K562 (cell line): ENCODE results near the gene FNDC11. TPM values are rescaled to one million over a fixed set of nuclear protein-coding genes. Genes with fewer than 3 reads are reported as not detected.
A peak's percentile ranks its signal among the peaks of the same experiment; 100 is the strongest.

Source experiments
- ARID2 ChIP-seq: fragments of 450-650 bp; IDR thresholded peaks from 2 replicates; pipeline ENCODE4 v1.6.1; 2017; ENCODE audit warnings: antibody characterized with exemption, mild to moderate bottlenecking
- ATF2 ChIP-seq: sonication (generic); formaldehyde crosslinking; IDR thresholded peaks from 2 replicates; pipeline ENCODE4 v1.8.1; 2022; ENCODE audit warnings: missing genetic modification reagents
- CHAMP1 ChIP-seq: fragments of 450-650 bp; IDR thresholded peaks from 2 replicates; pipeline ENCODE4 v1.6.1; 2016; ENCODE audit warnings: mild to moderate bottlenecking
- E2F5 ChIP-seq: sonication (generic); formaldehyde crosslinking; IDR thresholded peaks from 2 replicates; pipeline ENCODE4 v1.8.0; 2022; ENCODE audit warnings: mild to moderate bottlenecking, missing genetic modification reagents
- HDAC6 ChIP-seq: IDR thresholded peaks from 2 replicates; pipeline ENCODE4 v1.6.1; 2012; ENCODE audit warnings: low read depth, mild to moderate bottlenecking, control low read depth, inconsistent platforms, low read length, moderate library complexity
- MBD2 ChIP-seq: sonication (generic); IDR thresholded peaks from 2 replicates; pipeline ENCODE4 v1.6.1; 2016; ENCODE audit warnings: low read depth, borderline replicate concordance
- NFATC3 ChIP-seq: fragments of 450-650 bp; IDR thresholded peaks from 2 replicates; pipeline ENCODE4 v1.6.1; 2017; ENCODE audit warnings: mild to moderate bottlenecking
- OTX1 ChIP-seq: fragments of 450-650 bp; formaldehyde crosslinking; IDR thresholded peaks from 2 replicates; pipeline ENCODE4 v1.4.0; 2022; ENCODE audit warnings: mild to moderate bottlenecking
- PCBP1 ChIP-seq: fragments of 200-400 bp; formaldehyde crosslinking; IDR thresholded peaks from 2 replicates; pipeline ENCODE4 v1.6.1; 2018; ENCODE audit warnings: mild to moderate bottlenecking, low read depth, low read length; ENCODE audit not compliant: poor library complexity, severe bottlenecking
- PRMT5 ChIP-seq: sonication (generic); formaldehyde crosslinking; IDR thresholded peaks from 2 replicates; pipeline ENCODE4 v1.5.0; 2020; ENCODE audit warnings: missing genetic modification reagents
- RB1 ChIP-seq: fragments of 450-650 bp; IDR thresholded peaks from 2 replicates; pipeline ENCODE4 v1.6.1; 2017; ENCODE audit warnings: low read depth, mild to moderate bottlenecking
- RFX1 ChIP-seq: fragments of 450-650 bp; IDR thresholded peaks from 2 replicates; pipeline ENCODE4 v1.6.1; 2016; ENCODE audit warnings: mild to moderate bottlenecking, moderate library complexity
- SRSF1 ChIP-seq: fragments of 200-400 bp; formaldehyde crosslinking; IDR thresholded peaks from 2 replicates; pipeline ENCODE4 v1.6.1; 2017; ENCODE audit warnings: mild to moderate bottlenecking, low read depth, low read length, moderate library complexity
- TAF1 ChIP-seq: IDR thresholded peaks from 2 replicates; pipeline ENCODE4 v1.6.1; 2011; ENCODE audit warnings: mild to moderate bottlenecking, low read length, moderate library complexity; ENCODE audit not compliant: insufficient read depth, control insufficient read depth, severe bottlenecking; ENCODE audit errors: extremely low read depth
- TRIM25 ChIP-seq: fragments of 450-650 bp; IDR thresholded peaks from 2 replicates; pipeline ENCODE4 v1.7.0; 2016; ENCODE audit warnings: borderline replicate concordance
- WHSC1 ChIP-seq: IDR thresholded peaks from one replicate; pipeline ENCODE4 v1.6.1; 2012; ENCODE audit warnings: low read length, control low read depth, inconsistent platforms
- ZBED1 ChIP-seq: IDR thresholded peaks from 2 replicates; pipeline ENCODE4 v1.6.1; 2014
- ZFP36 ChIP-seq: fragments of 150-350 bp; IDR thresholded peaks from 2 replicates; pipeline ENCODE4 v1.6.1; 2018; ENCODE audit warnings: low read length, low read depth; ENCODE audit not compliant: partially characterized antibody
- ZNF586 ChIP-seq: fragments of 450-650 bp; formaldehyde crosslinking; conservative IDR thresholded peaks from 2 replicates; pipeline ENCODE4 v1.4.0; 2020; ENCODE audit warnings: mild to moderate bottlenecking, moderate library complexity
- polyA plus RNA-seq, 8 experiments: library from polyadenylated mRNA; depleted of rRNA in 4 of 8; stranded (reverse) in 5 of 8; unstranded in 3 of 8; fragments of >200 nt; fragmentation: Nextera tagmentation in 2 of 8; fragmentation: Illumina TruSeq in 1 of 8; extraction: Ambion mirVana in 2 of 8; extraction: Trizol in 1 of 8; gene quantifications; 2 replicates each; pipeline versions ENCODE4 v1.2.1 to v1.2.3, GENCODE V29; 2011 to 2014; ENCODE audit warnings: inconsistent platforms in 1 of 8, missing spikeins in 1 of 8
- total RNA-seq, 7 experiments: library from RNA; depleted of rRNA in 6 of 7; stranded (reverse); fragments of >200 nt in 6 of 7; fragmentation: Illumina TruSeq in 2 of 7; extraction: Trizol in 2 of 7; gene quantifications; 2 replicates each; pipeline versions ENCODE4 v1.2.1 to v1.2.3, GENCODE V29; 2011 to 2021; ENCODE audit warnings: low replicate concordance in 1 of 7

FNDC11 gene
- total and polyA plus RNA-seq, 9 of the 15 experiments (the other 6 are each of a cell fraction or from before 2014, with no cell fraction given), result 0.08 to 2.3 (median 0.64) TPM; not detected in 2

GRCh38 chr20:63520504-63520933 lies 33.4 kb upstream of the FNDC11 start, which contains the start of gene PPDPF (continued):
- no peak for TF ChIP-seq HDAC6
- peak; percentile 61; the same call in 1 of the 2 replicates for TF ChIP-seq MBD2
- TF ChIP-seq CHAMP1, result no peak
- TF ChIP-seq ARID2, result no peak
- TF ChIP-seq PRMT5, result no peak
- TF ChIP-seq NFATC3, result no peak
- TF ChIP-seq E2F5, result no peak
- no peak for TF ChIP-seq OTX1 (CRISPR knock-in tag)
- no peak for TF ChIP-seq TRIM25
- TF ChIP-seq WHSC1, result no peak
- peak; percentile 85 for TF ChIP-seq TAF1
- TF ChIP-seq PCBP1, result no peak
- TF ChIP-seq ATF2, result no peak
- TF ChIP-seq ZFP36, result no peak
- TF ChIP-seq RB1, result peak; percentile 25; the same call in 1 of the 2 replicates
- TF ChIP-seq RFX1, result no peak
- peak; percentile 57; the same call in 1 of the 2 replicates for TF ChIP-seq ZBED1
- TF ChIP-seq ZNF586, result no peak
- TF ChIP-seq SRSF1, result no peak
